CD8-positive, alpha-beta memory T cell (primary cell): Measurements from ENCODE around the gene GULP1. TPM values are rescaled to one million over a fixed set of nuclear protein-coding genes. Genes with fewer than 3 reads are reported as not detected.

Experiments
- CTCF ChIA-PET: fragments of 350-600 bp; sonication (Branson Sonifier 250); formaldehyde crosslinking; loops from one replicate; lab custom pipeline; 2021; ENCODE audit warnings: antibody characterized with exemption; lab: Charles Lee
- POLR2A ChIA-PET: fragments of 350-600 bp; sonication (Branson Sonifier 250); formaldehyde crosslinking; loops from one replicate; lab custom pipeline; 2021; ENCODE audit warnings: antibody characterized with exemption; lab: Charles Lee
- DNase-seq, 5 donors: peaks; one replicate each; pipeline versions ENCODE4 v3.0.0 to v3.0.0-alpha.2; 2020 to 2022; ENCODE audit warnings: mixed read lengths in 1 of 5
- H3K27ac ChIP-seq: one replicate; pipeline ENCODE4 v1.7.0; 2013; ENCODE audit warnings: low read depth, mild to moderate bottlenecking, low read length, moderate library complexity
- H3K27me3 ChIP-seq: 2 replicates; pipeline ENCODE4 v1.7.0; 2013; ENCODE audit warnings: low read length, mild to moderate bottlenecking; ENCODE audit not compliant: insufficient read depth, poor library complexity, severe bottlenecking
- H3K36me3 ChIP-seq: 2 replicates; pipeline ENCODE4 v1.7.0; 2013; ENCODE audit warnings: mild to moderate bottlenecking, low read length, moderate library complexity; ENCODE audit not compliant: insufficient read depth
- H3K4me1 ChIP-seq: 2 replicates; pipeline ENCODE4 v1.7.0; 2013; ENCODE audit warnings: mild to moderate bottlenecking, low read length, moderate library complexity; ENCODE audit not compliant: insufficient read depth
- H3K4me3 ChIP-seq: 2 replicates; pipeline ENCODE4 v1.7.0; 2013; ENCODE audit warnings: mild to moderate bottlenecking, low read length
- H3K9me3 ChIP-seq: 2 replicates; pipeline ENCODE4 v1.7.0; 2013; ENCODE audit warnings: mild to moderate bottlenecking, low read length
- H3K27ac Mint-ChIP-seq, 8 donors: one replicate each; pipeline ENCODE4 v1.8.0; 2020 to 2021; ENCODE audit warnings: mixed read lengths in 8 of 8, mild to moderate bottlenecking in 6 of 8, inconsistent platforms in 3 of 8, moderate library complexity in 3 of 8
- H3K27me3 Mint-ChIP-seq, 2 donors: one replicate each; pipeline ENCODE4 v1.8.0; 2020 to 2021; ENCODE audit warnings: mixed read lengths in 2 of 2, mild to moderate bottlenecking in 1 of 2, moderate library complexity in 1 of 2
- H3K36me3 Mint-ChIP-seq, 3 donors: one replicate each; pipeline ENCODE4 v1.8.0; 2020 to 2021; ENCODE audit warnings: mixed read lengths in 3 of 3, inconsistent platforms in 1 of 3, mild to moderate bottlenecking in 1 of 3
- H3K4me1 Mint-ChIP-seq, 3 donors: one replicate each; pipeline ENCODE4 v1.8.0; 2020 to 2021; ENCODE audit warnings: mixed read lengths in 3 of 3, inconsistent platforms in 1 of 3, mild to moderate bottlenecking in 1 of 3
- H3K4me3 Mint-ChIP-seq, 7 donors: one replicate each; pipeline ENCODE4 v1.8.0; 2020 to 2021; ENCODE audit warnings: mixed read lengths in 7 of 7, mild to moderate bottlenecking in 6 of 7, moderate library complexity in 4 of 7, inconsistent platforms in 2 of 7
- H3K9me3 Mint-ChIP-seq, 5 donors: one replicate each; pipeline ENCODE4 v1.8.0; 2020 to 2022; ENCODE audit warnings: mixed read lengths in 5 of 5, mild to moderate bottlenecking in 3 of 5, moderate library complexity in 2 of 5, inconsistent platforms in 1 of 5
- polyA plus RNA-seq: library from polyadenylated mRNA; unstranded; fragments of 300-500 nt; fragmentation: Illumina TruSeq; gene quantifications from one replicate; pipeline ENCODE4 v1.2.3, GENCODE V29; 2021
- total RNA-seq, 2 experiments: library from RNA; stranded (reverse); gene quantifications; one replicate each; pipeline ENCODE4 v1.2.3, GENCODE V29; 2021

GULP1 gene
- total and polyA plus RNA-seq, 3 experiments from 2014 or later, result not detected

GRCh38 chr2:188412190-188412589, 120.5 kb downstream of the GULP1 start:
- Mint-ChIP-seq H3K4me1 (no peaks in the 10 kb centered on the region), H3K9me3 (peaks cover 6 to 32% (median 8%) of the 10 kb centered on the region in 5 donors), H3K4me3 (no peak overlapping the region), H3K36me3 (no peaks in the 10 kb centered on the region), H3K27me3 (no peaks in the 10 kb centered on the region), H3K27ac (no peak overlapping the region)
- no peak overlapping the region for H3K4me3 ChIP-seq
- no peaks in the 10 kb centered on the region for H3K27me3 ChIP-seq
- DNase-seq, result no peak
- H3K27ac ChIP-seq, result no peak overlapping the region
- no peaks in the 10 kb centered on the region for H3K9me3 ChIP-seq
- no peaks in the 10 kb centered on the region for H3K4me1 ChIP-seq
- CTCF ChIA-PET, result no interaction called here
- POLR2A ChIA-PET, result no interaction called here
- no peaks in the 10 kb centered on the region for H3K36me3 ChIP-seq

- Mint-ChIP-seq H3K4me1 (no peaks in the 10 kb centered on the region), H3K4me3 (no peak overlapping the region), H3K27me3 (peaks cover 0 to 2% of the 10 kb centered on the region in 2 donors), H3K36me3 (no peaks in the 10 kb centered on the region), H3K27ac (no peak overlapping the region), H3K9me3 (peaks cover 0 to 14% (median 4%) of the 10 kb centered on the region in 5 donors)
- Histone ChIP-seq H3K36me3 (no peaks in the 10 kb centered on the region), H3K4me1 (no peaks in the 10 kb centered on the region), H3K27ac (no peak overlapping the region), H3K4me3 (no peak overlapping the region), H3K27me3 (no peaks in the 10 kb centered on the region), H3K9me3 (no peaks in the 10 kb centered on the region)
- POLR2A ChIA-PET, result no interaction called here
- no peak for DNase-seq
- CTCF ChIA-PET, result no interaction called here
Measured at GRCh38 chr2:188414411-188414810, 122.7 kb downstream of the GULP1 start.

- DNase-seq, result no peak
- Mint-ChIP-seq H3K4me1 (no peaks in the 10 kb centered on the region), H3K36me3 (no peaks in the 10 kb centered on the region), H3K9me3 (peaks cover 0 to 14% (median 6%) of the 10 kb centered on the region in 5 donors), H3K4me3 (no peak overlapping the region), H3K27me3 (peaks cover 0 to 2% of the 10 kb centered on the region in 2 donors), H3K27ac (no peak overlapping the region)
- no peaks in the 10 kb centered on the region for H3K36me3 ChIP-seq
- H3K4me1 ChIP-seq, result no peaks in the 10 kb centered on the region
- no peaks in the 10 kb centered on the region for H3K27me3 ChIP-seq
- POLR2A ChIA-PET, result no interaction called here
- no peak overlapping the region for H3K27ac ChIP-seq
- CTCF ChIA-PET, result no interaction called here
- H3K4me3 ChIP-seq, result no peak overlapping the region
- H3K9me3 ChIP-seq, result no peaks in the 10 kb centered on the region
Measured at GRCh38 chr2:188414869-188415753, 123.4 kb downstream of the GULP1 start.

- Histone ChIP-seq H3K27ac (no peak overlapping the region), H3K27me3 (no peaks in the 10 kb centered on the region), H3K9me3 (no peaks in the 10 kb centered on the region), H3K4me1 (no peaks in the 10 kb centered on the region), H3K36me3 (no peaks in the 10 kb centered on the region), H3K4me3 (no peak overlapping the region)
- Mint-ChIP-seq H3K27ac (no peak overlapping the region), H3K27me3 (peaks cover 0 to 2% of the 10 kb centered on the region in 2 donors), H3K9me3 (peaks cover 0 to 14% (median 8%) of the 10 kb centered on the region in 5 donors), H3K4me3 (no peak overlapping the region), H3K4me1 (no peaks in the 10 kb centered on the region), H3K36me3 (no peaks in the 10 kb centered on the region)
- no peak for DNase-seq
- ChIA-PET POLR2A (no interaction called here), CTCF (no interaction called here)
Measured at GRCh38 chr2:188415754-188416083, 124.0 kb downstream of the GULP1 start.

- Histone ChIP-seq H3K9me3 (no peaks in the 10 kb centered on the region), H3K4me1 (no peaks in the 10 kb centered on the region), H3K27me3 (no peaks in the 10 kb centered on the region), H3K36me3 (no peaks in the 10 kb centered on the region), H3K27ac (no peak overlapping the region), H3K4me3 (no peak overlapping the region)
- H3K27me3 Mint-ChIP-seq, result peaks cover 0 to 2% of the 10 kb centered on the region in 2 donors
- no peaks in the 10 kb centered on the region for H3K4me1 Mint-ChIP-seq
- POLR2A ChIA-PET, result no interaction called here
- no peak for DNase-seq
- H3K9me3 Mint-ChIP-seq, result peaks cover 0 to 14% (median 8%) of the 10 kb centered on the region in 5 donors
- H3K4me3 Mint-ChIP-seq, result no peak overlapping the region
- H3K27ac Mint-ChIP-seq, result no peak overlapping the region
- CTCF ChIA-PET, result no interaction called here
- no peaks in the 10 kb centered on the region for H3K36me3 Mint-ChIP-seq
Measured at GRCh38 chr2:188416367-188416766, 124.7 kb downstream of the GULP1 start.

GRCh38 chr2:188422726-188423125, 131.1 kb downstream of the GULP1 start:
- ChIA-PET POLR2A (no interaction called here), CTCF (no interaction called here)
- Mint-ChIP-seq H3K4me3 (no peak overlapping the region), H3K27ac (no peak overlapping the region), H3K36me3 (no peaks in the 10 kb centered on the region), H3K9me3 (peaks cover 0 to 5% (median 2%) of the 10 kb centered on the region in 5 donors), H3K4me1 (no peaks in the 10 kb centered on the region), H3K27me3 (peaks cover 0 to 2% of the 10 kb centered on the region in 2 donors)
- Histone ChIP-seq H3K36me3 (no peaks in the 10 kb centered on the region), H3K27ac (no peak overlapping the region), H3K4me1 (no peaks in the 10 kb centered on the region), H3K9me3 (no peaks in the 10 kb centered on the region), H3K4me3 (no peak overlapping the region), H3K27me3 (no peaks in the 10 kb centered on the region)
- DNase-seq, result no peak

GRCh38 chr2:188425266-188425665, 133.6 kb downstream of the GULP1 start:
- Histone ChIP-seq H3K4me1 (no peaks in the 10 kb centered on the region), H3K4me3 (no peak overlapping the region), H3K27me3 (no peaks in the 10 kb centered on the region), H3K27ac (no peak overlapping the region), H3K36me3 (no peaks in the 10 kb centered on the region), H3K9me3 (no peaks in the 10 kb centered on the region)
- Mint-ChIP-seq H3K27me3 (no peaks in the 10 kb centered on the region), H3K4me1 (no peaks in the 10 kb centered on the region), H3K4me3 (no peak overlapping the region), H3K9me3 (peaks cover 0 to 4% (median 3%) of the 10 kb centered on the region in 5 donors), H3K27ac (no peak overlapping the region), H3K36me3 (no peaks in the 10 kb centered on the region)
- CTCF ChIA-PET, result no interaction called here
- POLR2A ChIA-PET, result no interaction called here
- no peak for DNase-seq

- Mint-ChIP-seq H3K27ac (no peak overlapping the region), H3K4me3 (no peak overlapping the region), H3K36me3 (no peaks in the 10 kb centered on the region), H3K4me1 (no peaks in the 10 kb centered on the region), H3K9me3 (peaks cover 0 to 4% (median 0%) of the 10 kb centered on the region in 5 donors), H3K27me3 (no peaks in the 10 kb centered on the region)
- Histone ChIP-seq H3K27ac (no peak overlapping the region), H3K9me3 (no peaks in the 10 kb centered on the region), H3K4me3 (no peak overlapping the region), H3K27me3 (no peaks in the 10 kb centered on the region), H3K36me3 (no peaks in the 10 kb centered on the region), H3K4me1 (no peaks in the 10 kb centered on the region)
- POLR2A ChIA-PET, result no interaction called here
- CTCF ChIA-PET, result no interaction called here
- DNase-seq, result no peak
Measured at GRCh38 chr2:188426121-188426520, 134.4 kb downstream of the GULP1 start.
